Measurements from ENCODE around the gene FZD8. TPM values are rescaled to one million over a fixed set of nuclear protein-coding genes. Genes with fewer than 3 reads are reported as not detected.

Gene FZD8
- total RNA-seq, 1 experiment from 2014 or later, result 13.8 TPM

- Histone ChIP-seq H3K56ac (ENCODE audit: insufficient read length, low read depth, low read length) (no peak overlapping the region), H3K4me1 (ENCODE audit: insufficient read depth, low read length) (peaks cover 6% of the 10 kb centered on the region; the same call in 1 of the 2 replicates), H2BK120ac (ENCODE audit: low read depth, low read length, poor library complexity, severe bottlenecking) (no peak overlapping the region), H2BK5ac (ENCODE audit: insufficient read length, low read length) (no peak overlapping the region), H2AFZ (ENCODE audit: low read length) (no peak overlapping the region), H3K23ac (ENCODE audit: insufficient read length, low read depth, low read length) (no peak overlapping the region), H2BK20ac (ENCODE audit: low read depth, low read length, poor library complexity, severe bottlenecking) (no peak overlapping the region), H4K91ac (ENCODE audit: insufficient read length, low read depth, low read length) (no peak overlapping the region), H3K79me2 (ENCODE audit: insufficient read depth, low read length) (no peaks in the 10 kb centered on the region), H3K23me2 (ENCODE audit: insufficient read length, low read depth, low read length, poor library complexity, severe bottlenecking) (no peaks in the 10 kb centered on the region), H2BK15ac (ENCODE audit: low read depth, low read length) (no peak overlapping the region), H3K4ac (ENCODE audit: low read depth, low read length) (no peak overlapping the region), H3K9me3 (ENCODE audit: control insufficient read depth, low read depth, low read length) (no peaks in the 10 kb centered on the region), H3K79me1 (ENCODE audit: insufficient read depth, low read depth, low read length, poor library complexity, severe bottlenecking) (no peaks in the 10 kb centered on the region), H3T11ph (ENCODE audit: low read length) (no peak overlapping the region), H3K27me3 (ENCODE audit: insufficient read depth, low read length) (no peaks in the 10 kb centered on the region), H3K4me2 (ENCODE audit: insufficient read depth, insufficient read length, low read length) (no peak overlapping the region), H3K9ac (ENCODE audit: extremely low read depth, insufficient read length, low read length) (no peak overlapping the region), H4K5ac (ENCODE audit: insufficient read length, low read depth, low read length) (no peak overlapping the region), H2AK5ac (ENCODE audit: insufficient read length, low read length) (no peak overlapping the region), H3K14ac (ENCODE audit: insufficient read depth, low read length) (no peak overlapping the region), H2BK12ac (ENCODE audit: insufficient read length, low read depth, low read length) (no peak overlapping the region), H3K27ac (ENCODE audit: insufficient read length, low read depth, low read length) (no peak overlapping the region), H4K8ac (replicated peaks; ENCODE audit: insufficient read length, low read depth, low read length) (no peak overlapping the region), H4K20me1 (ENCODE audit: control insufficient read depth, insufficient read depth, insufficient read length) (no peaks in the 10 kb centered on the region), H3K18ac (ENCODE audit: insufficient read length, low read depth, low read length) (no peak overlapping the region)
- Mint-ChIP-seq H3K27ac (no peak overlapping the region), H3K36me3 (ENCODE audit: insufficient read depth in 1 of 3, low read depth in 3 of 3) (peaks cover 5 to 7% (median 6%) of the 10 kb centered on the region in 3 experiments; a peak in 6 of 7 replicates), H3K4me3 (no peak overlapping the region), H3K9me3 (peaks cover 5% of the 10 kb centered on the region in 2 experiments; a peak in 3 of 5 replicates), H3K27me3 (ENCODE audit: low read depth) (no peaks in the 10 kb centered on the region), H3K4me1 (peaks cover 37 to 51% of the 10 kb centered on the region in 2 experiments)
- no peak for TF ChIP-seq CTCF (conservative IDR thresholded peaks at IDR 0.05)
- no CpG with 5 or more reads among the region's 2 CpGs for WGBS (ENCODE audit: extremely low coverage, insufficient read length, low lambda C conversion rate)
- no peak for DNase-seq
Measured at GRCh38 chr10:35661236-35661635, 19.1 kb upstream of the FZD8 start.

Measured in H9 (cell line).